ENCODE results near the gene RAB3GAP2.
"Not testable (repeated sequence)": the region's sequence is repeated elsewhere in the genome, so short reads cannot be mapped to it uniquely, and the experiment has no call there.

The RAB3GAP2 gene

GRCh38 chr1:220239213-220239612, 33.0 kb downstream of the RAB3GAP2 start:
- no peak overlapping the region for H2AFZ ChIP-seq (ENCODE audit: low read length)
- no peak overlapping the region for H2BK5ac ChIP-seq (ENCODE audit: low read length)
- no peak overlapping the region for H3K23ac ChIP-seq (ENCODE audit: low read depth, low read length, poor library complexity)
- H3K9me3 ChIP-seq (replicated peaks in 1 of 2; ENCODE audit: control insufficient read depth in 2 of 2, insufficient read depth in 1 of 2, low read depth in 1 of 2, low read length in 2 of 2) = no peaks in the 10 kb centered on the region
- H2BK12ac ChIP-seq (ENCODE audit: low read length) = no peak overlapping the region
- no peak overlapping the region for H3K4me3 ChIP-seq (ENCODE audit: low read length in 2 of 2)
- no peak overlapping the region for H4K8ac ChIP-seq (ENCODE audit: low read depth, low read length)
- no peak overlapping the region for H3K14ac ChIP-seq (ENCODE audit: low read length)
- H3K4me2 ChIP-seq (ENCODE audit: insufficient read depth, low read length, poor library complexity, severe bottlenecking) = no peak overlapping the region
- H2AK5ac ChIP-seq (ENCODE audit: low read depth, low read length) = no peak overlapping the region
- H3K4me1 ChIP-seq (ENCODE audit: control insufficient read depth in 2 of 2, insufficient read depth in 1 of 2, low read depth in 1 of 2, low read length in 2 of 2) = no peaks in the 10 kb centered on the region
- H2BK120ac ChIP-seq (ENCODE audit: low read depth, low read length) = no peak overlapping the region
- H3K36me3 ChIP-seq (replicated peaks in 1 of 2; ENCODE audit: control insufficient read depth in 2 of 2, insufficient read depth in 2 of 2, low read length in 2 of 2) = no peaks in the 10 kb centered on the region
- H3K4ac ChIP-seq (ENCODE audit: low read length) = no peak overlapping the region
- no peaks in the 10 kb centered on the region for H3K27me3 ChIP-seq (ENCODE audit: control insufficient read depth in 3 of 3, insufficient read depth in 3 of 3, low read depth in 1 of 3, low read length in 3 of 3)
- no CpG with 5 or more reads among the region's 5 CpGs for WGBS, 2 donors (ENCODE audit: extremely low coverage in 2 of 2, insufficient read length in 2 of 2, insufficient replicate concordance in 1 of 2)
- H3K18ac ChIP-seq (ENCODE audit: low read length) = no peak overlapping the region
- no peak overlapping the region for H2BK15ac ChIP-seq (ENCODE audit: low read length)
- no peaks in the 10 kb centered on the region for H3K79me1 ChIP-seq (ENCODE audit: low read depth, low read length)
- no peak overlapping the region for H4K91ac ChIP-seq (ENCODE audit: low read depth, low read length, poor library complexity)
- DNase-seq (ENCODE audit: low spot score) = no peak
- H3K9ac ChIP-seq (ENCODE audit: low read depth, low read length, poor library complexity) = no peak overlapping the region
- no peak overlapping the region for H3K27ac ChIP-seq (replicated peaks; ENCODE audit: low read length)

GRCh38 chr1:220236278-220236677, 36.0 kb downstream of the RAB3GAP2 start:
- H3K4me1 ChIP-seq (ENCODE audit: control insufficient read depth in 2 of 2, insufficient read depth in 1 of 2, low read depth in 1 of 2, low read length in 2 of 2); H3K14ac ChIP-seq (ENCODE audit: low read length); H2AFZ ChIP-seq (ENCODE audit: low read length); H3K23ac ChIP-seq (ENCODE audit: low read depth, low read length, poor library complexity); H2BK15ac ChIP-seq (ENCODE audit: low read length); H4K8ac ChIP-seq (ENCODE audit: low read depth, low read length); H4K91ac ChIP-seq (ENCODE audit: low read depth, low read length, poor library complexity); H3K4ac ChIP-seq (ENCODE audit: low read length); H3K9ac ChIP-seq (ENCODE audit: low read depth, low read length, poor library complexity); H3K18ac ChIP-seq (ENCODE audit: low read length); H2BK12ac ChIP-seq (ENCODE audit: low read length); H2BK5ac ChIP-seq (ENCODE audit: low read length); H3K79me1 ChIP-seq (ENCODE audit: low read depth, low read length); H3K27me3 ChIP-seq (ENCODE audit: control insufficient read depth in 3 of 3, insufficient read depth in 3 of 3, low read depth in 1 of 3, low read length in 3 of 3); H3K9me3 ChIP-seq (replicated peaks in 1 of 2; ENCODE audit: control insufficient read depth in 2 of 2, insufficient read depth in 1 of 2, low read depth in 1 of 2, low read length in 2 of 2); H3K27ac ChIP-seq (replicated peaks; ENCODE audit: low read length); H3K4me2 ChIP-seq (ENCODE audit: insufficient read depth, low read length, poor library complexity, severe bottlenecking); H2AK5ac ChIP-seq (ENCODE audit: low read depth, low read length); H3K4me3 ChIP-seq (ENCODE audit: low read length in 2 of 2); H2BK120ac ChIP-seq (ENCODE audit: low read depth, low read length); DNase-seq (ENCODE audit: low spot score): not testable (repeated sequence)
- WGBS, 2 donors (ENCODE audit: extremely low coverage in 2 of 2, insufficient read length in 2 of 2, insufficient replicate concordance in 1 of 2) = no CpG with 5 or more reads among the region's 9 CpGs
- H3K36me3 ChIP-seq (replicated peaks in 1 of 2; ENCODE audit: control insufficient read depth in 2 of 2, insufficient read depth in 2 of 2, low read length in 2 of 2) = peaks cover 0 to 14% of the 10 kb centered on the region in 2 donors

GRCh38 chr1:220235462-220235861, 36.8 kb downstream of the RAB3GAP2 start:
- no peak overlapping the region for H3K9ac ChIP-seq (ENCODE audit: low read depth, low read length, poor library complexity)
- no peak overlapping the region for H4K91ac ChIP-seq (ENCODE audit: low read depth, low read length, poor library complexity)
- H2BK15ac ChIP-seq (ENCODE audit: low read length) = no peak overlapping the region
- no peaks in the 10 kb centered on the region for H3K9me3 ChIP-seq (replicated peaks in 1 of 2; ENCODE audit: control insufficient read depth in 2 of 2, insufficient read depth in 1 of 2, low read depth in 1 of 2, low read length in 2 of 2)
- peaks cover 0 to 21% of the 10 kb centered on the region in 2 donors for H3K36me3 ChIP-seq (replicated peaks in 1 of 2; ENCODE audit: control insufficient read depth in 2 of 2, insufficient read depth in 2 of 2, low read length in 2 of 2)
- no peaks in the 10 kb centered on the region for H3K27me3 ChIP-seq (ENCODE audit: control insufficient read depth in 3 of 3, insufficient read depth in 3 of 3, low read depth in 1 of 3, low read length in 3 of 3)
- H3K4ac ChIP-seq (ENCODE audit: low read length) = no peak overlapping the region
- no peaks in the 10 kb centered on the region for H3K4me1 ChIP-seq (ENCODE audit: control insufficient read depth in 2 of 2, insufficient read depth in 1 of 2, low read depth in 1 of 2, low read length in 2 of 2)
- DNase-seq (ENCODE audit: low spot score) = no peak
- no peak overlapping the region for H2AK5ac ChIP-seq (ENCODE audit: low read depth, low read length)
- H3K4me2 ChIP-seq (ENCODE audit: insufficient read depth, low read length, poor library complexity, severe bottlenecking) = no peak overlapping the region
- H3K18ac ChIP-seq (ENCODE audit: low read length) = no peak overlapping the region
- H2BK5ac ChIP-seq (ENCODE audit: low read length) = no peak overlapping the region
- H2BK120ac ChIP-seq (ENCODE audit: low read depth, low read length) = no peak overlapping the region
- no peak overlapping the region for H3K23ac ChIP-seq (ENCODE audit: low read depth, low read length, poor library complexity)
- WGBS, 2 donors (ENCODE audit: extremely low coverage in 2 of 2, insufficient read length in 2 of 2, insufficient replicate concordance in 1 of 2) = no CpG with 5 or more reads among the region's 1 CpG
- H3K27ac ChIP-seq (replicated peaks; ENCODE audit: low read length) = no peak overlapping the region
- H2BK12ac ChIP-seq (ENCODE audit: low read length) = no peak overlapping the region
- H2AFZ ChIP-seq (ENCODE audit: low read length) = no peak overlapping the region
- no peak overlapping the region for H4K8ac ChIP-seq (ENCODE audit: low read depth, low read length)
- H3K14ac ChIP-seq (ENCODE audit: low read length) = no peak overlapping the region
- no peak overlapping the region for H3K4me3 ChIP-seq (ENCODE audit: low read length in 2 of 2)
- H3K79me1 ChIP-seq (ENCODE audit: low read depth, low read length) = peaks cover 2% of the 10 kb centered on the region

GRCh38 chr1:220233927-220234326, 38.3 kb downstream of the RAB3GAP2 start:
- Histone ChIP-seq H3K27ac (replicated peaks; ENCODE audit: low read length) (no peak overlapping the region), H2BK120ac (ENCODE audit: low read depth, low read length) (no peak overlapping the region), H4K8ac (ENCODE audit: low read depth, low read length) (no peak overlapping the region), H2BK15ac (ENCODE audit: low read length) (no peak overlapping the region), H3K4me1 (ENCODE audit: control insufficient read depth in 2 of 2, insufficient read depth in 1 of 2, low read depth in 1 of 2, low read length in 2 of 2) (no peaks in the 10 kb centered on the region), H3K27me3 (ENCODE audit: control insufficient read depth in 3 of 3, insufficient read depth in 3 of 3, low read depth in 1 of 3, low read length in 3 of 3) (no peaks in the 10 kb centered on the region), H2AFZ (ENCODE audit: low read length) (no peak overlapping the region), H3K4me2 (ENCODE audit: insufficient read depth, low read length, poor library complexity, severe bottlenecking) (no peak overlapping the region), H4K91ac (ENCODE audit: low read depth, low read length, poor library complexity) (no peak overlapping the region), H2BK5ac (ENCODE audit: low read length) (no peak overlapping the region), H3K14ac (ENCODE audit: low read length) (no peak overlapping the region), H3K9ac (ENCODE audit: low read depth, low read length, poor library complexity) (no peak overlapping the region), H3K23ac (ENCODE audit: low read depth, low read length, poor library complexity) (no peak overlapping the region), H2AK5ac (ENCODE audit: low read depth, low read length) (no peak overlapping the region), H3K79me1 (ENCODE audit: low read depth, low read length) (peaks cover 2% of the 10 kb centered on the region), H3K18ac (ENCODE audit: low read length) (no peak overlapping the region), H3K4me3 (ENCODE audit: low read length in 2 of 2) (no peak overlapping the region), H2BK12ac (ENCODE audit: low read length) (no peak overlapping the region), H3K9me3 (replicated peaks in 1 of 2; ENCODE audit: control insufficient read depth in 2 of 2, insufficient read depth in 1 of 2, low read depth in 1 of 2, low read length in 2 of 2) (no peaks in the 10 kb centered on the region), H3K4ac (ENCODE audit: low read length) (no peak overlapping the region), H3K36me3 (replicated peaks in 1 of 2; ENCODE audit: control insufficient read depth in 2 of 2, insufficient read depth in 2 of 2, low read length in 2 of 2) (peaks cover 0 to 33% of the 10 kb centered on the region in 2 donors)
- no CpG with 5 or more reads among the region's 3 CpGs for WGBS, 2 donors (ENCODE audit: extremely low coverage in 2 of 2, insufficient read length in 2 of 2, insufficient replicate concordance in 1 of 2)
- DNase-seq (ENCODE audit: low spot score) = no peak
